HCT116 (cell line): ENCODE data around the gene CSTPP1. TPM values are rescaled to one million over a fixed set of nuclear protein-coding genes. Genes with fewer than 3 reads are reported as not detected.

Experiments
- ATAC-seq: fragments of 200-7000 bp; cut with Tn5 transposase; 2 replicates; pipeline ENCODE4 v1.9.1; 2020; ENCODE audit warnings: mild to moderate bottlenecking, moderate library complexity
- BruUV-seq: library from RNA; stranded (reverse); fragments of 400-500 nt; replicated peaks from 2 replicates; lab custom pipeline; 2021; lab: Mats Ljungman, UMichigan
- CTCF ChIA-PET: fragments of 300-600 bp; sonication (Branson Sonifier 250); formaldehyde crosslinking; loops from one replicate; lab custom pipeline; 2021; ENCODE audit warnings: antibody characterized with exemption; lab: Charles Lee
- POLR2A ChIA-PET: fragments of 300-600, 350-600 bp; sonication (Branson Sonifier 250); formaldehyde crosslinking; loops from one replicate; lab custom pipeline; 2021; ENCODE audit warnings: antibody characterized with exemption; lab: Charles Lee
- RAD21 ChIA-PET, 2 experiments: fragments of 300-600 bp; sonication (Branson Sonifier 250); formaldehyde crosslinking; loops; one replicate each; lab custom pipeline; 2023; ENCODE audit warnings: low total read pairs in 2 of 2; ENCODE audit not compliant: uncharacterized antibody in 2 of 2, unreplicated experiment in 2 of 2, low non-redundant PET in 1 of 2; lab: Charles Lee
- DNase-seq: peaks from one replicate; pipeline ENCODE4 v3.0.0-alpha.2; 2010; ENCODE audit warnings: low read depth, low spot score
- H2AFZ ChIP-seq: fragments of 200-600 bp; shearing (Covaris generic), sonication (generic); 2 replicates; pipeline ENCODE4 v1.6.1; 2017; ENCODE audit warnings: low read depth, mixed run types, mixed read lengths, antibody characterized with exemption, low read length; ENCODE audit not compliant: poor library complexity, severe bottlenecking
- H3K27ac ChIP-seq: 2 replicates; pipeline ENCODE4 v1.5.1; 2012; ENCODE audit warnings: low read depth, low read length
- H3K27me3 ChIP-seq: fragments of 200-600 bp; sonication (generic); 2 replicates; pipeline ENCODE4 v1.6.1; 2016; ENCODE audit warnings: mixed run types, low read length, mixed read lengths; ENCODE audit not compliant: insufficient read depth
- H3K36me3 ChIP-seq, 2 experiments: fragments of 200-500 bp in 1 of 2; fragments of 200-600 bp in 1 of 2; sonication (Bioruptor generic) in 1 of 2; sonication (generic) in 1 of 2; 2 replicates each; pipeline versions ENCODE4 v1.5.1 to v1.6.1; 2014 to 2016; ENCODE audit warnings: low read length in 2 of 2, inconsistent platforms in 1 of 2, mixed read lengths in 1 of 2, mixed run types in 1 of 2; ENCODE audit not compliant: insufficient read depth in 2 of 2, control insufficient read depth in 1 of 2
- H3K4me1 ChIP-seq, 2 experiments: fragments of 200-600 bp in 1 of 2; sonication (generic) in 1 of 2; 2 replicates each; pipeline versions ENCODE4 v1.5.1 to v1.6.1; 2012 to 2017; ENCODE audit warnings: low read length in 2 of 2, inconsistent platforms in 1 of 2, mild to moderate bottlenecking in 1 of 2, mixed read lengths in 1 of 2, mixed run types in 1 of 2, moderate library complexity in 1 of 2; ENCODE audit not compliant: insufficient read depth in 2 of 2, control insufficient read depth in 1 of 2
- H3K4me2 ChIP-seq: fragments of 200-600 bp; sonication (generic); 2 replicates; pipeline ENCODE4 v1.6.1; 2017; ENCODE audit warnings: mixed run types, low read length, mixed read lengths
- H3K4me3 ChIP-seq, 2 experiments: fragments of 200-600 bp in 1 of 2; sonication (generic) in 1 of 2; replicated peaks in 1 of 2; 2 replicates each; pipeline ENCODE4 v1.5.1; 2011 to 2016; ENCODE audit warnings: low read length in 2 of 2, control low read depth in 1 of 2, low read depth in 1 of 2, mild to moderate bottlenecking in 1 of 2, mixed read lengths in 1 of 2, mixed run types in 1 of 2
- H3K79me2 ChIP-seq: fragments of 200-600 bp; sonication (generic); 2 replicates; pipeline ENCODE4 v1.6.1; 2017; ENCODE audit warnings: mild to moderate bottlenecking, mixed run types, low read length, moderate library complexity, mixed read lengths; ENCODE audit not compliant: insufficient read depth
- H3K9ac ChIP-seq: fragments of 200-600 bp; sonication (generic); 2 replicates; pipeline ENCODE4 v1.6.1; 2016; ENCODE audit warnings: low read length, mixed read lengths
- H3K9me2 ChIP-seq: fragments of 200-600 bp; sonication (generic), shearing (Covaris generic); 2 replicates; pipeline ENCODE4 v1.6.1; 2017; ENCODE audit warnings: mixed run types, mild to moderate bottlenecking, moderate library complexity; ENCODE audit not compliant: insufficient read depth
- H3K9me3 ChIP-seq, 2 experiments: fragments of 200-500 bp in 1 of 2; fragments of 200-600 bp in 1 of 2; sonication (Bioruptor generic) in 1 of 2; sonication (generic) in 1 of 2; 2 replicates each; pipeline ENCODE4 v1.6.1; 2014 to 2017; ENCODE audit warnings: low read length in 2 of 2, mixed read lengths in 2 of 2, inconsistent platforms in 1 of 2, low read depth in 1 of 2, mild to moderate bottlenecking in 1 of 2, mixed run types in 1 of 2, moderate library complexity in 1 of 2; ENCODE audit not compliant: control insufficient read depth in 1 of 2, insufficient read depth in 1 of 2
- H4K20me1 ChIP-seq: fragments of 200-600 bp; sonication (generic), shearing (Covaris generic); 2 replicates; pipeline ENCODE4 v1.6.1; 2017; ENCODE audit warnings: mixed run types, mild to moderate bottlenecking, moderate library complexity; ENCODE audit not compliant: insufficient read depth
- ATF3 ChIP-seq: IDR thresholded peaks from 2 replicates; pipeline ENCODE4 v1.6.1; 2012
- CEBPB ChIP-seq: IDR thresholded peaks from 2 replicates; pipeline ENCODE4 v1.6.1; 2012; ENCODE audit warnings: low read depth
- CTCF ChIP-seq, 3 experiments: fragments of 200-600 bp in 1 of 3; sonication (generic) in 1 of 3; IDR thresholded peaks in 2 of 3; conservative IDR thresholded peaks in 1 of 3; 2 replicates each; pipeline ENCODE4 v1.5.1; 2012 to 2017; ENCODE audit warnings: low read depth in 2 of 3, low read length in 2 of 3, antibody characterized with exemption in 1 of 3, borderline replicate concordance in 1 of 3, control low read depth in 1 of 3, mild to moderate bottlenecking in 1 of 3, mixed read lengths in 1 of 3, mixed run types in 1 of 3, moderate library complexity in 1 of 3; ENCODE audit not compliant: insufficient read depth in 1 of 3
- ELF1 ChIP-seq: IDR thresholded peaks from 2 replicates; pipeline ENCODE4 v1.6.1; 2012; ENCODE audit warnings: low read depth, borderline replicate concordance
- MAX ChIP-seq: IDR thresholded peaks from 2 replicates; pipeline ENCODE4 v1.6.1; 2012
- POLR2A ChIP-seq: IDR thresholded peaks from 2 replicates; pipeline ENCODE4 v1.7.0; 2011; ENCODE audit warnings: borderline replicate concordance; ENCODE audit not compliant: insufficient read depth, insufficient read length; ENCODE audit errors: extremely low read depth
- POLR2AphosphoS5 ChIP-seq: IDR thresholded peaks from 2 replicates; pipeline ENCODE4 v1.6.1; 2011; ENCODE audit warnings: mild to moderate bottlenecking, low read depth, low read length, moderate library complexity
- RAD21 ChIP-seq: IDR thresholded peaks from 2 replicates; pipeline ENCODE4 v1.6.1; 2012; ENCODE audit warnings: low read depth, mild to moderate bottlenecking
- SIN3A ChIP-seq: IDR thresholded peaks from 2 replicates; pipeline ENCODE4 v1.6.1; 2012; ENCODE audit warnings: low read depth
- SP1 ChIP-seq: IDR thresholded peaks from 2 replicates; pipeline ENCODE4 v1.6.1; 2012; ENCODE audit warnings: low read depth
- TCF7L2 ChIP-seq: IDR thresholded peaks from 2 replicates; pipeline ENCODE4 v1.7.0; 2011; ENCODE audit warnings: borderline replicate concordance, inconsistent platforms; ENCODE audit not compliant: insufficient read depth, insufficient read length; ENCODE audit errors: extremely low read depth
- YY1 ChIP-seq: IDR thresholded peaks from 2 replicates; pipeline ENCODE4 v1.6.1; 2011; ENCODE audit warnings: low read length, low read depth, moderate library complexity, mild to moderate bottlenecking; ENCODE audit not compliant: insufficient replicate concordance; ENCODE audit errors: extremely low read depth
- intact Hi-C: fragments of 100-400 bp; cut with micrococcal nuclease; formaldehyde crosslinking; loops from 2 replicates; pipeline ENCODE4 v1.10.0; 2022
- total RNA-seq: library from RNA; stranded (reverse); gene quantifications from one replicate; pipeline ENCODE4 v1.2.1, GENCODE V29; 2021; ENCODE audit not compliant: unreplicated experiment

CSTPP1 gene
- total RNA-seq, 1 experiment from 2014 or later = 24.7 TPM

GRCh38 chr11:47060807-47061206, 124.2 kb downstream of the CSTPP1 start:
- Histone ChIP-seq H3K27me3 (no peaks in the 10 kb centered on the region), H4K20me1 (no peaks in the 10 kb centered on the region), H2AFZ (no peak overlapping the region), H3K9me3 (no peaks in the 10 kb centered on the region), H3K4me1 (no peaks in the 10 kb centered on the region), H3K4me3 (no peak overlapping the region), H3K4me2 (no peak overlapping the region), H3K36me3 (no peaks in the 10 kb centered on the region), H3K9me2 (no peaks in the 10 kb centered on the region), H3K27ac (no peak overlapping the region), H3K79me2 (no peaks in the 10 kb centered on the region), H3K9ac (no peak overlapping the region)
- DNase-seq (no peak), ATAC-seq (no peak)
- no TSS peak for BruUV-seq
- ChIA-PET RAD21 (no interaction called here), CTCF (no interaction called here), POLR2A (no interaction called here)
- TF ChIP-seq SP1 (no peak), CEBPB (no peak), MAX (no peak), SIN3A (no peak), ELF1 (no peak), ATF3 (no peak), RAD21 (no peak)
- intact Hi-C loops = no loop called here

GRCh38 chr11:47061429-47062178, 125.0 kb downstream of the CSTPP1 start:
- H3K9me2 ChIP-seq = no peaks in the 10 kb centered on the region
- CTCF ChIA-PET = no interaction called here
- no peak for DNase-seq
- no TSS peak for BruUV-seq
- TF ChIP-seq CTCF (IDR thresholded peaks at IDR 0.05 in 2 of 3, conservative IDR thresholded peaks at IDR 0.05 in 1 of 3; ENCODE audit: borderline replicate concordance in 1 of 3, insufficient read depth in 1 of 3, low read depth in 2 of 3, low read length in 2 of 3) (no peak), YY1 (no peak), SIN3A (no peak), POLR2A (no peak), MAX (no peak), RAD21 (no peak), ATF3 (no peak), SP1 (no peak), POLR2AphosphoS5 (no peak), TCF7L2 (no peak)
- TF ChIP-seq, all 23 proteins: peak for 0
- ATAC-seq = no peak
- H3K9me3 ChIP-seq = no peaks in the 10 kb centered on the region
- no peak overlapping the region for H3K27ac ChIP-seq
- no peak overlapping the region for H3K4me2 ChIP-seq
- no peak overlapping the region for H3K4me3 ChIP-seq
- ChIA-PET RAD21 (no interaction called here), POLR2A (no interaction called here)
- H3K4me1 ChIP-seq = no peaks in the 10 kb centered on the region
- no peak overlapping the region for H3K9ac ChIP-seq
- no peaks in the 10 kb centered on the region for H3K27me3 ChIP-seq
- no peaks in the 10 kb centered on the region for H3K79me2 ChIP-seq
- intact Hi-C loops = no loop called here
- no peaks in the 10 kb centered on the region for H3K36me3 ChIP-seq
- H2AFZ ChIP-seq = no peak overlapping the region
- H4K20me1 ChIP-seq = no peaks in the 10 kb centered on the region
